ENCODE measurements around the gene POR.

DNA sequence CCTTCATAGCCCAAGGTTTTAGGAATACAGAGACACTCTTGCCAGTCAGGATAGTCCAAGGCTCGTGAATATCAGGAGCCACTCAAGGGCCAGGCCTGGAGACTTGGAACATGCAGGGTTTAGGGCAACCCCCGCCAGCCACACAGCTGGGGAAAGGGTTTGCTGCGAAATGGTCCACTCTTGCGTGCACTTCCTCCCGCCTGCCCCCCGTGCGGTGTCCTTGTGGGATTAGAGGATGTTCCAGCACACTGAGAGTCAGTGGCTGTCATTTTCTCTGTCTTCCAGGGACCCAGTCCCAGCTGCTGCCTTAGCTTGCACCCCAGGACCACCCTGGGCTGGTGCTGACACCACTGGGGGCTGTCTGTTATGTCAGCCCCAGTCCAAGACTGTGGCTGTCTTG is 38.5 kb downstream of the POR start:
- TF ChIP-seq CTCF (conservative IDR thresholded peaks at IDR 0.05 in 1 of 2, IDR thresholded peaks at IDR 0.05 in 1 of 2; ENCODE audit: extremely low read depth in 1 of 2, insufficient read depth in 1 of 2, low read depth in 1 of 2, low read length in 2 of 2), result no peak
- no peak for TF ChIP-seq EZH2 (IDR thresholded peaks at IDR 0.05; ENCODE audit: borderline replicate concordance, low read length)
